T-helper 2 cell treated with Interferon-gamma antibody and Interleukin-4, amounts not matched to agents 5 μg/mL and 100 μg/mL, for 36 hours (primary cell): ENCODE results near the gene DDIAS.
A peak's percentile ranks its signal among the peaks of the same experiment; 100 is the strongest.
"Not testable (repeated sequence)": the region's sequence is repeated elsewhere in the genome, so short reads cannot be mapped to it uniquely, and the experiment has no call there.

Experiments used
- DNase-seq: peaks from one replicate; pipeline ENCODE4 v3.0.0; 2021; ENCODE audit warnings: low spot score
- H3K27ac Mint-ChIP-seq: one replicate; pipeline ENCODE4 v1.8.0; 2021; ENCODE audit warnings: mild to moderate bottlenecking, mixed read lengths
- H3K27me3 Mint-ChIP-seq: one replicate; pipeline ENCODE4 v1.8.0; 2021; ENCODE audit warnings: low read depth, mixed read lengths
- H3K36me3 Mint-ChIP-seq: one replicate; pipeline ENCODE4 v1.8.0; 2021; ENCODE audit warnings: low read depth, mixed read lengths
- H3K4me1 Mint-ChIP-seq: one replicate; pipeline ENCODE4 v1.8.0; 2021; ENCODE audit warnings: low read depth, mixed read lengths
- H3K4me3 Mint-ChIP-seq: one replicate; pipeline ENCODE4 v1.8.0; 2022; ENCODE audit warnings: mild to moderate bottlenecking, moderate library complexity, mixed read lengths
- H3K9me3 Mint-ChIP-seq: one replicate; pipeline ENCODE4 v1.8.0; 2021; ENCODE audit warnings: mixed read lengths

The DDIAS gene

DNA sequence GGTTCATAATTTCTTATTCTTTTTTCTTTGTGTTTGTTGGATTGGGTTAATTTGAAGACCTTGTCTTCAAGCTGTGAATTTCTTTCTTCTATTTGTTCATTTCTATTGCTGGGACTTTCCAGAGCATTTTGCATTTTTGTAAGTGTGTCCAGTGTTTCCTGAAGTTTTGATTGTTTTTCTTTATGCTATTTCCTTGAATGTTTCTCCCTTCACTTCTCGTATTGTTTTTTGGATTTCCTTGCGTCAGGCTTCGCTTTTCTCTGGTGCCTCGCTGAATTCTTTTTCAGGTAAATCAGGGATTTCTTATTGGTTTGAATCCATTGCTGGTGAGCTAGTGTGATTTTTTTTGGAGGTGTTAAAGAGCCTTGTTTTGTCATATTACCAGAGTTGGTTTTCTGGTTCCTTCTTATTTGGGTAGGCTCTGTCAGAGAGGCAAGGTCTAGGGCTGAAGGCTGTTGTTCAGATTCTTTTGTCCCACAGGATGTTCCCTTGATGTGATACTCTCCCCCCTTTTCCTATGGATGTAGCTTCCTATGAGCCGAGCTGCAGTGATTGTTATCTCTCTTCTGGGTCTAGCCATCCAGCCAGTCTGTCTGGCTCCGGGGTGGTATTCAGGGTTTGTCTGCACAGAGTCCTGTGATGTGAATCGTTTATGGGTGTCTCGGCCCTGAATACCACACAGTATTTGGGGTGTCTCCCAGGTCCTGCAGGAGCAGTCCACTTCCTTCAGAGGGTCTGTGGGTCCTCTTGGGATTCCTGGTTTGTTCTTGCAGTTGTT, 21.0 kb downstream of the DDIAS start:
- peaks cover 45% of the 10 kb centered on the region for H3K4me1 Mint-ChIP-seq
- DNase-seq, H3K4me3 Mint-ChIP-seq, H3K27me3 Mint-ChIP-seq, H3K27ac Mint-ChIP-seq: not testable (repeated sequence)
- H3K36me3 Mint-ChIP-seq, result peaks cover 45% of the 10 kb centered on the region
- H3K9me3 Mint-ChIP-seq, result peaks cover 20% of the 10 kb centered on the region

GRCh38 chr11:82924522-82925224, 23.1 kb downstream of the DDIAS start:
- H3K27ac Mint-ChIP-seq, result no peak overlapping the region
- no peak overlapping the region for H3K4me3 Mint-ChIP-seq
- H3K27me3 Mint-ChIP-seq, result no peaks in the 10 kb centered on the region
- H3K9me3 Mint-ChIP-seq, result peaks cover 6% of the 10 kb centered on the region
- DNase-seq, result no peak
- peaks cover 36% of the 10 kb centered on the region for H3K4me1 Mint-ChIP-seq
- H3K36me3 Mint-ChIP-seq, result peaks cover 34% of the 10 kb centered on the region

DNA sequence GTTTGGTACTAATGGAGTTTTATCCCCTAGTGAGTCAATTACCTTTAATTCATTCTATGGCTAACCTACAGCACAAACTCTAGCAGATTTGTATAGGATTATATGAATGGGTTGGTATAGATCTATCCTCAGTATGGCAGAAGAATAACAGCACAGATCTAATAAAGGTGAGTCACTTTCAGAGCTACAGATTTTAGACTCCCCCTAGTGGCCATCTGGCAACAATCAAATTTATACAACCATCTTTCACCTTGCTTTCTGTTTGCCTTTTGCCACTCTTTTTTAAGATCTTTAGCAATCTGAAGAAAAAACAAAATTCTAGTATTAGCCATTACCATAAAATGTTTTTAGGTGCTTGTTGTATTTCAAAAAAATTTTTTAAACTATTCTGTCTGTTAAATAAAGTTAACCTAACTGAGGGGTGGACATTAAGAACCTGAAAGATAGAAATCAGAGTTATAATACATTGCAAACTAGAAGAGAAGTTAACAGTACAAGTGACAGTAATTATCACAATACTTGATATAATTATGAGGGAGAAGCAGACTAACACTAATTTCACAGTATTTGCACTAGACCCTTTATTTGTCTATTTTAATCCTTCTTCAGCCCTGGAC, 25.8 kb downstream of the DDIAS start:
- Mint-ChIP-seq H3K4me3 (no peak overlapping the region), H3K27me3 (no peaks in the 10 kb centered on the region), H3K27ac (no peak overlapping the region), H3K9me3 (no peaks in the 10 kb centered on the region), H3K4me1 (peaks cover 21% of the 10 kb centered on the region), H3K36me3 (peaks cover 35% of the 10 kb centered on the region)
- DNase-seq, result no peak

DNA sequence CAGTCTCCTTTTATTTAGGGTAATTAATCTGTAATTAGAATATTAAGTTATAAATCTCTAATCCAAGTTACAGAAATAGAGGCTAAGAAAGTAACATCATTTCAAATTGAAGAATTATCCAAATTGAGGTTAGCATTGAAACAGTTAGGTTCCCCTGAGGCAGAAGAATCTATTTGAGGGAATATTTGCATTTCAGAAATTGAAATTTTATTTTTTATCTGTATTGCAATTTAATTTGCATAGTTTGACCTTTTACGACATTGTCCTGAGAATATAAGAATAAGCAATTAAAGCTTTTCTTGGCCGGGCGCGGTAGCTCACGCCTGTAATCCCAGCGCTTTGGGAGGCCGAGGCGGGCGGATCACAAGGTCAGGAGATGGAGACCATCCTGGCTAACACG, 27.6 kb downstream of the DDIAS start:
- no peak for DNase-seq
- H3K4me3 Mint-ChIP-seq, result no peak overlapping the region
- peaks cover 29% of the 10 kb centered on the region for H3K4me1 Mint-ChIP-seq
- no peak overlapping the region for H3K27ac Mint-ChIP-seq
- H3K36me3 Mint-ChIP-seq, result peaks cover 46% of the 10 kb centered on the region
- H3K9me3 Mint-ChIP-seq, result no peaks in the 10 kb centered on the region
- no peaks in the 10 kb centered on the region for H3K27me3 Mint-ChIP-seq

DNA sequence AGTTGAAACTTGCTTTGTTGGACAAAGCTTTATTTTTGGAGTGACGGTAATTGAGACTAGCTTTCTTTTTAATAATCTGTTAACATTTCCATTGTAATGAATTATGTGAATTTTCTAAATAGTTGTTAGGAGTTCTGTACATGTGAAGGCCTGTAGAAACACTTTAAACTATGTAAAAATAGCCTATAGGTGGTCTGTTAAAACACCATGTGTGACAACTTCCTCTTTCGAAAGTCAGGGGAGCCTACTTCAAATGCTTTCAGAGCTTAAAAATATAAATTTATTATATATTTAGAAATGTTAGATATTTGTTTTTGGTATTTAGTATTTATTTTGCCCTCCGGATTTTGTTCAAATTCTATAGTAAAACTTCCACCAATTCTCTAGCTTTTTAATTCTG, 28.7 kb downstream of the DDIAS start:
- no peaks in the 10 kb centered on the region for H3K9me3 Mint-ChIP-seq
- no peaks in the 10 kb centered on the region for H3K27me3 Mint-ChIP-seq
- H3K4me1 Mint-ChIP-seq, result peaks cover 29% of the 10 kb centered on the region
- H3K36me3 Mint-ChIP-seq, result peaks cover 48% of the 10 kb centered on the region
- H3K27ac Mint-ChIP-seq, result no peak overlapping the region
- DNase-seq, result no peak
- no peak overlapping the region for H3K4me3 Mint-ChIP-seq

DNA sequence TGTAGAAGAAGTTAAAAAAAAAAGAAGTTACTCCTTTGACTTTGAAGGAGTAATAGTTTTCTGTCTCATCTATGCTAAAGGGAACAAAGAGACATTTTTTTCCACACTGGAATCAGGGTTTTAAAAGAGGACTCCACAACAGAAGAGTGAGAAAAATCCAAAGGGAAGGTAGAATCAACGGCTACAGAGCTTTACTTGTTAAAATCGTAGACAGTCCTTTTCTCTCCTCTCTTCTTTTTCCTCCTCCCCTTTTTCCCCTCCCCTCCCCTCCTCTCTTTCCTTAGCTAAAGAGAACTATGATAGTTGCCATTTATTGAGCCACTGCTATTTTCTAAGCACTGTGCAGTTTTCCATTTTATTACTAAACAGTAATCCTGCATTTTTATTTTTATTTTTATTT, 29.2 kb downstream of the DDIAS start:
- Mint-ChIP-seq H3K9me3 (no peaks in the 10 kb centered on the region), H3K27me3 (no peaks in the 10 kb centered on the region), H3K27ac (no peak overlapping the region), H3K4me3 (no peak overlapping the region), H3K4me1 (peaks cover 29% of the 10 kb centered on the region), H3K36me3 (peaks cover 50% of the 10 kb centered on the region)
- DNase-seq, result no peak

DNA sequence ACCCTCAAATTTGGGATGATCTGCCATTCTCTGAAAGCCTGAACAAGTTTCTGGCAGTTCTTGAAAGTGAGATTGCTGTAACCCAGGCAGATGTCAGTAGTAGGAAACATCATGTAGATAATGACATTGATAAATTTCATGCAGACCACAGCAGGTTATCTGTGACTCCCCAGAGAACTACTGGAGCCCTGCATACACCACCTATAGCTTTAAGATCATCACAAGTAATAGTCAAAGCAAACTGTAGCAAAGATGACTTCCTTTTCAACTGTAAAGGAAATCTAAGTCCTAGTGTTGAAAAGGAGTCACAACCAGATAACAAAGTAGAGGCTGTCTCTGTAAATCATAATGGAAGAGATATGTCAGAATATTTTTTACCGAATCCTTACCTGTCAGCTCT, 31.0 kb downstream of the DDIAS start:
- Mint-ChIP-seq H3K27me3 (no peaks in the 10 kb centered on the region), H3K9me3 (no peaks in the 10 kb centered on the region), H3K4me3 (no peak overlapping the region), H3K27ac (peak overlapping the region; percentile 34), H3K36me3 (peaks cover 50% of the 10 kb centered on the region), H3K4me1 (peaks cover 26% of the 10 kb centered on the region)
- DNase-seq, result no peak

GRCh38 chr11:82936261-82936660, 34.7 kb downstream of the DDIAS start:
- Mint-ChIP-seq H3K4me1 (peaks cover 24% of the 10 kb centered on the region), H3K4me3 (no peak overlapping the region), H3K36me3 (peaks cover 39% of the 10 kb centered on the region), H3K9me3 (no peaks in the 10 kb centered on the region), H3K27me3 (no peaks in the 10 kb centered on the region), H3K27ac (no peak overlapping the region)
- DNase-seq, result no peak

DNA sequence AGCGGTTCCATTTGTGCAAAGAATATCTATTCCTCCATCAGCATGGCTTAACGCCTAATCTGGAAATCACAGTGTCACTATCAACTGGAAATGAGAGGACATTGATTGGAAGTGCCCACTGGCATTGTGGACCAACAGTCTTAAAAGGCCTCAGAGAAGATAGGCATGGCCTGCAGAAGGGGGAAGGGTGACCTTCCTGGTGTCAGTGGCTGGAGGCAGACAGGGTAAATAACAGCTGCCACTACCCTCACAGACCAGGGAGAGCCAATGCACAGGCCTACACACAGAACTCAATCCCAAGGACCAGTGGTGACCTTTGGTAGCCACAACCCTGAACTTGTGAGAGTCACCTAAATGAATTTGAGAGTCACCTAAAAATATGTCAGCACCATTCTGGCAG, 36.0 kb downstream of the DDIAS start:
- Mint-ChIP-seq H3K27me3 (no peaks in the 10 kb centered on the region), H3K27ac (no peak overlapping the region), H3K4me3 (no peak overlapping the region), H3K4me1 (peaks cover 15% of the 10 kb centered on the region), H3K9me3 (no peaks in the 10 kb centered on the region), H3K36me3 (peaks cover 29% of the 10 kb centered on the region)
- DNase-seq, result no peak

- H3K4me3 Mint-ChIP-seq, result no peak overlapping the region
- no peak overlapping the region for H3K27ac Mint-ChIP-seq
- H3K27me3 Mint-ChIP-seq, result no peaks in the 10 kb centered on the region
- no peak for DNase-seq
- H3K36me3 Mint-ChIP-seq, result peaks cover 12% of the 10 kb centered on the region
- peaks cover 3% of the 10 kb centered on the region for H3K4me1 Mint-ChIP-seq
- H3K9me3 Mint-ChIP-seq, result no peaks in the 10 kb centered on the region
Measured at GRCh38 chr11:82939456-82939855, 37.9 kb downstream of the DDIAS start.

DNA sequence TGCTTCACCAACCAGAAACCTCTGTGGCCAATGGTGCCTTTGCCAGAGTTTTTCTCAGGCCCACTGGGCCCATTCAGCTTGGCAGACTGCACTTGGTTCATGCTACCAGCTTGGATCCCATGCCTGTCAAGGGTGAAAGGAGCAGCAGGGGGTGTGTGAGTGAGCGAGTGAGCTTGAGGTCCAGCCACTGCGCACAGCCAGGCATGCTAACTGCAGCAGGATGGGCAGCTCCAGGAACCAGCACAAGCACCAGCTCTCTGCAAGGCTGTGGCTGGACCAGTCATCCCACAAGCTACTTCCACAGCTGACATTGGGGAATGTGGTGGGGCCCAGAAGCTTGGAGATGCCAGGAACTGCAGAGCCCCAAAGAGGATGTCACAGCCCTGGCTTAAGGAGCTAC, 40.8 kb downstream of the DDIAS start:
- Mint-ChIP-seq H3K36me3 (peaks cover 1% of the 10 kb centered on the region), H3K9me3 (no peaks in the 10 kb centered on the region), H3K27ac (no peak overlapping the region), H3K4me1 (no peaks in the 10 kb centered on the region), H3K4me3 (no peak overlapping the region), H3K27me3 (peaks cover 10% of the 10 kb centered on the region)
- no peak for DNase-seq

GRCh38 chr11:82943430-82943829, 41.9 kb downstream of the DDIAS start:
- not testable (repeated sequence) for DNase-seq, H3K4me1 Mint-ChIP-seq, H3K9me3 Mint-ChIP-seq, H3K27me3 Mint-ChIP-seq, H3K4me3 Mint-ChIP-seq, H3K27ac Mint-ChIP-seq, H3K36me3 Mint-ChIP-seq

- Mint-ChIP-seq H3K36me3 (peaks cover 1% of the 10 kb centered on the region), H3K4me3 (no peak overlapping the region), H3K9me3 (peaks cover 1% of the 10 kb centered on the region), H3K27me3 (peaks cover 11% of the 10 kb centered on the region), H3K27ac (no peak overlapping the region), H3K4me1 (no peaks in the 10 kb centered on the region)
- no peak for DNase-seq
Measured at GRCh38 chr11:82944198-82944597, 42.7 kb downstream of the DDIAS start.

DNA sequence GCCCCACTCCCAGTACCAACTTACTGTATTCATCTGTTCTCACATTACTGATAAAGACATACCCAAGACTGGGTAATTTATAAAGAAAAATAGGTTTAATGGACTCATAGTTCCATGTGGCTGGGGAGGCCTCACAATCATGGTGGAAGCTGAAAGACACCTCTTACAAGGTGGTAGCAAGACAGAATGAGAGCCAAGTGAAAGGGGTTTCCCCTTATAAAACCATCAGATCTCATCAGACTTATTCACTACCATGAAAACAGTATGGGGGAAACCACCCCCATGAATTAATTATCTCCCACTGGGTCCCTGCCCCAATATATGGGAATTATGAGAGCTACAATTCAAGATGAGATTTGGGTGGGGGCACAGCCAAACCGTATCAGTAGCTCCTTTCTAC, 43.5 kb downstream of the DDIAS start:
- peaks cover 15% of the 10 kb centered on the region for H3K27me3 Mint-ChIP-seq
- not testable (repeated sequence) for H3K9me3 Mint-ChIP-seq, H3K27ac Mint-ChIP-seq, H3K36me3 Mint-ChIP-seq, H3K4me3 Mint-ChIP-seq, DNase-seq, H3K4me1 Mint-ChIP-seq
